Measurements from ENCODE around the gene SAMM50.

Gene SAMM50

DNA sequence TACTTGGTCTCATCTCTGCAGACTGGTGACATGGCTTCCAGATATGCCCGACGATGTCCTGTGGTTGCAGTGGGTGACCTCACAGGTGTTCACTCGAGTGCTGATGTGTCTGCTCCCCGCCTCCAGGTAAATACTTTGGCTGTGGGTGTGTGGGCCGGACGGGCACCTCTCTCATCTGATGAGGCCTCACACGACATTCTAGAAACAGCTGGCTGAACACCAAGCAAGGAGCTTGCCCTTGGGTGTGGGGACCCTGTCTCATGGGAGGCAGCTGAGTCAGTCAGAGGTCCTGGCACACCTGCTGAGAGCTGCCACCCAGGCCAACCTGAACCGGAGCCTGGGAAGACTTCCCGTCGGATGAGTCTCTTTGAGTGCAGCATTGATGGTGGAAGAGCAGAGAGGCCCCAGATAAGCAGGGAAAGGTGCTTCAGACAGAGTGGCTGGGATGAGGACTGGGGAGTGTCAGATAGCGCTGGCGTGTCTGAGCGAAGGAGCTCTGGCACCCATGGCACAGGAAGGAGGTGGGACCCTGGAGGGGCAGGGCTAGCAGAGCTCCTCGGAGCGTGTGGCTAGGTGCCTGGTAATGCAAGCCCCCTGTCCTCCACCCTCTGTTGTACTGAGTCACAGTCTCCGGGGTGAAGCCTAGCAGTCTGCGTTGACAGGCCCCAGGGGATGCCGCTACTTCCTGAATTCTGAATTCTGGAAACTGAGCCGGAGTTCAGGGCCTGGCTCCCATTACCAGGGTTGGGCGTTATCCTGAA is 10.4 kb upstream of the SAMM50 start:
- DNase-seq (ENCODE audit: extremely low spot score, insufficient read length, low read depth): no peak
- no peak for FAIRE-seq

GRCh38 chr22:43945632-43946383 is 9.4 kb upstream of the SAMM50 start:
- DNase-seq (ENCODE audit: extremely low spot score, insufficient read length, low read depth) (peak; percentile 52), FAIRE-seq (peak; percentile 82)

DNA sequence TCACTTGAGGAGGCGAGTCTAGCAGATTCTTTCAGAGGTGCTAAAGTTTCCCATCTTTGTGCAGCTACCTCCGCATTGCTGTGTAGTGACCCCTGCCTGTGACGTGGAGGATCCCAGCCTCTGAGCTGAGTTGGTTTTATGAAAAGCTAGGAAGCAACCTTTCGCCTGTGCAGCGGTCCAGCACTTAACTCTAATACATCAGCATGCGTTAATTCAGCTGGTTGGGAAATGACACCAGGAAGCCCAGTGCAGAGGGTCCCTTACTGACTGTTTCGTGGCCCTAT is 8.9 kb upstream of the SAMM50 start:
- FAIRE-seq: no peak
- no peak for DNase-seq (ENCODE audit: extremely low spot score, insufficient read length, low read depth)

- FAIRE-seq (no peak), DNase-seq (ENCODE audit: extremely low spot score, insufficient read length, low read depth) (no peak)
Observed at GRCh38 chr22:43948836-43949406, 6.3 kb upstream of the SAMM50 start.

DNA sequence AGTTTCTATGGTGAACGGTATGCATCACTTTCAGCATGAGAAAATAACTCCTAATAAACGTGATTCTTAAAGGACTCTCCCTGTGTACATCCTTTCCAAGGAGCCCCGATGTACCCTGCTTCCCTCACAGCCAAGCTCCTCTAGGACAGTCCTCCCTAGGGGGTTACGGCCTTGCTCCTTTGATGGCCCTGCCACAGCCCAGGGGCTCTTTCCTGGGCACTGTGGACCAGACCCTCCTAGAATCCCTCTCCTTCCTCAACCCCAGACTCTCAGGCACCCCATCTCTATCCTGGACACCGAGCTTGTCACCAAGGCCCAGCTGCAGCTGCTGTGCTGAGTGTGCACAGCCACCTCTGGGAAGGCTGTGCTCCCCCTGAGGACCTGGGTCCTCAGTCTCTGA is 3.9 kb upstream of the SAMM50 start:
- DNase-seq (ENCODE audit: extremely low spot score, insufficient read length, low read depth) (no peak), FAIRE-seq (no peak)

DNA sequence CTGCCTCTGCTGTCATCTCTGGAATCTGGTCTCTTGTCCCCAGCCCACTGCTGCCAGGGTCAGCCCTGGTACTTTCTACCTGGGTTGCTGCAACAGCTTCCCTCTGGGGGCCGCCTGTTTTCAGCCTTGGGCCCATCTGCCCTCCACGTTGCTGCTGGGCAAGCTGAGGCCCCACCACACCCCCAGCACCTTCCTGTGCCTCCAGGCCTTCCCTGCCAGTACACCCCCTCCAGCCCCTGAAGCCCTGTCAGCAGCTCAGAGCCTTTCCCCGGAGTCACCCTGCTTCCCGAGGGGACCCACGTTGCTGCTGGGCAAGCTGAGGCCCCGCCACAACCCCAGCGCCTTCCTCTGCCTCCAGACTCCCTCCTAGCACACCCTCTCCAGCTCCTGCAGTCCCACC is 3.3 kb upstream of the SAMM50 start:
- no peak for FAIRE-seq
- no peak for DNase-seq (ENCODE audit: extremely low spot score, insufficient read length, low read depth)

GRCh38 chr22:43953988-43954785 is 1.1 kb upstream of the SAMM50 start:
- peak; percentile 57 for FAIRE-seq
- DNase-seq (ENCODE audit: extremely low spot score, insufficient read length, low read depth): no peak

DNA sequence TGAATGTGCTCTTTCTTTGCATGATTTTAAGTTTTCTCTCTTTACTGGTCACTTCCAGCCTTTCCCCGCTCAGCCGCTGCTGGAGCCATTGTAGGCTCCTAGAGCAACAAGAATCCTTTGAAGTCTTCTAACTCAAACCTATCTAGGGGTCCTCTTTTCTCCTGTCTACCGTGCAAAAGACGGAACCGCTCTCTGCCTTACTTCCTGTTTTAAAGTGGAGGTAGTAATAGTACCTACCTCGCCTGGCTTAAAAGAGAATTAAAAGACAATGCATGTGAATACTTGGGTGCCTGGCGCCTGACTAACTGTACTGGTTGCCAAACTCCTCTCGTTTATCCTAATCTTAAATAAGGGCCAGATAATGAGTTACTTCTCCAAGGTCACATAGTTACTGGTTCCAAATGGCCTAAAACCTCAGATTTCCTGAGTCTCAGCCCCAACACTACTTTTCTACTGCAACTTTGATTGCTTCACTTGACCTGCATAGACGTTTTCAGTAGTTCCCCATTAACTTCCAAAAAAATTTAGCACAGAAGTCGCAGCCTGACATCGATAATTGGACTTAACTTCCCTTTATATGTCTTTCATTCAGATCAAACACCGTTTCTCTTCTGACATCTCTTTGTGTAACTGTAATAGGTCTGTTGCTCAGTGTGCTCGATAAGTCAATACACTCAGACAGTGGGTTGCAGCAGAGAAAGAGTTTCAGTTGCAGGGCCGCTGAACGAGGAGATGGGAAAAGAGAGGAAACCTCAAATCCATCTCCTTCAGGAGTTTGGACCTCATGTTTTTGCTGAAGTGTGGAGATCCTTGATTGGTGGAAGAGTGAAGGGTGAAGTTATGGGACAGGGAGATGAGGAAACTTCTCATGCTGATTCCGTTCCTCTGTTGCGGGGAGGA is 891 bp downstream of the SAMM50 start:
- FAIRE-seq: no peak
- no peak for DNase-seq (ENCODE audit: extremely low spot score, insufficient read length, low read depth)

DNA sequence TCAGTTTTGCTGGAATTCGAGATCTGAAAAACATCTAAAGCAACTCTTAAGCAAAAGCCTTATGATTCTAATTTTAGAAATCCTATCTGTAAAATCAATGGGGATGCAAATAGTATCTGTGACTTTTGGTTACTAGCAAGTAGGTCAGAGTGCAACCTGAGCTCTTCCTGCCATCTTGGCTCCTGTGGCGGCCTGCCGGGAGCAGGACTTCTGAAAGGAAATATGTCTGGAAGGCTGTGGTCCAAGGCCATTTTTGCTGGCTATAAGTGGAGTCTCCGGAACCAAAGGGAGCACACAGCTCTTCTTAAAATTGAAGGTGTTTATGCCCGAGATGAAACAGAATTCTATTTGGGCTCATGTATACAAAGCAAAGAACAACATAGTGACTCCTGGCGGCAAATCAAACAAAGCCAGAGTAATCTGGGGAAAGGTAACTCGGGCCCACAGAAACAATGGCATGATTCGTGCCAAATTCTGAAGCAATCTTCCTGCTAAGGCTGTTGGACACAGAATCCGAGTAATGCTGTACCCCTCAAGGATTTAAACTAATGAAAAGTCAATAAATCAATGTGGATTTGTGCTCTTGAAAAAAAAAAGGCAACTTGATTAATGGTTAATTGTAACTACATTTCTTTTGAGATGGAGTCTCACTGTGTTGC is 1.7 kb downstream of the SAMM50 start:
- FAIRE-seq: no peak
- no peak for DNase-seq (ENCODE audit: extremely low spot score, insufficient read length, low read depth)

DNA sequence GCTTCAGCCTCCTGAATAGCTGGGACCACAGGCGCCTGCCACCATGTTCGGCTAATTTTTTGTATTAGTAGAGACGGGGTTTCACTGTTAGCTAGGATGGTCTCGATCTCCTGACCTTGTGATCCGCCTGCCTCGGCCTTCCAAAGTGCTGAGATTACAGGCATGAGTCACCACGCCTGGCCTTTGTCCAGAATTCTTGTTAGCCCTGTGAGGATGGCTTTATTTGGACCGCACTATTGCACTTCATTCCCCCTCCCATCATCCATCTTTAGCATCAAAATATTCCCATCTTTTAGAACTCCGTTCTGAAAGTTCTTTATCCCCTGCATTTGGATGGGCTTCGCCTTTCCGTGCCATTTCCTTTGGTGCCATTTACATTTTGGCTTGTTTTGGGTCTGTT is 2.6 kb downstream of the SAMM50 start:
- DNase-seq (ENCODE audit: extremely low spot score, insufficient read length, low read depth): no peak
- FAIRE-seq: no peak

DNA sequence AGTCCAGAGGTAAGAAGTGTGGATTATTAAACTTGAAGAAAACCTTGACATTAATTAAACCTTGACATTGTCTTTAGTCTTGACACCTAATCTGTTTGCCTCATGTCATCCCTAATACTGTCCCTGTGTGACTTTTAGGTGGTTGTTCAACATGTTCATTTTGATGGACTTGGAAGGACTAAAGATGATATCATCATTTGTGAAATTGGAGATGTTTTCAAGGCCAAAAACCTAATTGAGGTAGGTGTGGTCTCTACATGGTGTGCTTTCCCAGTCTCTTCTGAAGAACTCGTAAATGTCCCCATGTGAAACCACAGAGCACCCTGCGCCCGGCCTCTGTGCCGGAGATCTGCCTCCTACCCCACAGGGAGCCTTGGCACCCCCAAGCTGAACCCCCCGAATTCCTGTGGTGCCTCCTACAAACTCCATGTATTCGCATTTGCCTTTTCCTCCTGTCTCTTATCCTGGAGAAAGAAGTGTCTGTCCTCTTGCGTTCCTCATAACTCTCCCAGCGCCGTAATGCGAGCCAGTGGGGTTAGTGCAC is 9.1 kb downstream of the SAMM50 start:
- no peak for DNase-seq (ENCODE audit: extremely low spot score, insufficient read length, low read depth)
- no peak for FAIRE-seq

GRCh38 chr22:43967069-43967468 is 11.8 kb downstream of the SAMM50 start:
- DNase-seq (ENCODE audit: extremely low spot score, insufficient read length, low read depth) (no peak), FAIRE-seq (no peak)

GRCh38 chr22:43968614-43969013 is 13.4 kb downstream of the SAMM50 start:
- FAIRE-seq: no peak
- no peak for DNase-seq (ENCODE audit: extremely low spot score, insufficient read length, low read depth)

DNA sequence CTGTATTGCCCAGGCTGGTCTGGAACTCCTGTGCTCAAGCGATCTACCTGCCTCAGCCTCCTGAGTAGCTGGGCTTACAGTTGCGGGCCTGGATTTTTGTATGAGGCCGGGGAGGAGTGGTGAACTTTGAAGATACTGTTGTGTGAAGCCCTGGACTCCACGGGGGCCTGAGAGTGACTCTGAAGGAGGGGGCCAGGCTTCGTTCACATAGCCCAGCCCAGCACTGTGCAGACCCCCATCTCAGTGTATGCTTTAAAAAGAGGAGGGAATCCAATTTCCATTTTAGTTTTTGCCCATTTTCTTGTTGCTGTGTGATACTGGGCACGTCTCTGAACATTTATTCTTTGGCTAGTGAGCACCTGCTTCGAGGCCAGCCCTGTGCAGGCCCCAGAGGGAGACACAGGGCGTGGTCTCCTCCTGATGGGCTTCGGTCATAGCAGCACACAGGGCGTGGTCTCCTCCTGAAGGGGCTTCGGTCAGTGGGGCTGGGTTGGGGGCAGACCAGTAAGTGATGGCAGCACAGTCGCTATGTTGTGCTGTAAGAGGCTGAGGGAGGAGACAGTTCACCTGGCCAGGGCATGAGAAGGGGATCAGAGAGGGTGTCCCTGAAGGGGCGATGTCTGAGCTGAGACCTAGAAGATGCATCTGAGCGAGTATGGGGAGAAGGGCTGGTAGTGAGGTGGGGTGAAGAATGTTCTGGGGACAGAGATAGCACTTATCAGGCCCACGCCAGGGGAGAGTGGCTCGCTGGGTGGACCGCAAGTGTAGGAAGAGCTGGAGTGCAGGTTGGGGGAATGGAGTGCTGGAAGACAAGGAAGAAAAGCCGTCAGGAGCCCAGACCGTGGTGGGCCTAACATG is 14.0 kb downstream of the SAMM50 start:
- no peak for FAIRE-seq
- DNase-seq (ENCODE audit: extremely low spot score, insufficient read length, low read depth): no peak

- DNase-seq (ENCODE audit: extremely low spot score, insufficient read length, low read depth): no peak
- FAIRE-seq: no peak
Observed at GRCh38 chr22:43969989-43970755, 14.9 kb downstream of the SAMM50 start.

DNA sequence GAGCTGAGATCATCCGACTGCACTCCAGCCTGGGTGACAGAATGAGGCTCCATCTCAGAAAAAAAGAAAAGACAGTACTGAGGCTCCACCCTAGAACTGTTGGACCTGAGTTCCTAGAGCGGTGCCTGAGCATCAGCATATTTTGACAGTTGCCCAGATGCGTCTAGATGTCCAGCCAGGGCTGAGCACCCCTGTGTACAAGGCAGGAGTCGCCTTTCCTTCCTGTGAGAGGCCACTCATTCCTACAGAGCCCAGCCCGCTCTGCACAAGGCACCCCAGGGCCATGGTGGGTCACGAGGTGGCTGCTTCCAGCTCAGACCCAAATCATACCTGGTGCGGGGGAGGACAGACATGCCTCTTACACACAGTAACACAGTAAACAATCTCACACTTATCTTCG is 15.9 kb downstream of the SAMM50 start:
- FAIRE-seq: no peak
- no peak for DNase-seq (ENCODE audit: extremely low spot score, insufficient read length, low read depth)

- FAIRE-seq (no peak), DNase-seq (ENCODE audit: extremely low spot score, insufficient read length, low read depth) (no peak)
Observed at GRCh38 chr22:43972931-43973462, 17.8 kb downstream of the SAMM50 start.
